RWPE2 (cell line): Measurements from ENCODE around the gene LLGL1.

Experiments
- ATAC-seq: fragments of 200-7000 bp; cut with Tn5 transposase; 3 replicates; pipeline ENCODE4 v1.9.1; 2021; ENCODE audit warnings: low read depth
- DNase-seq: peaks from one replicate; pipeline ENCODE4 v3.0.0-alpha.2; 2020; ENCODE audit warnings: low spot score
- H3K27ac ChIP-seq: fragments of 450-650 bp; 2 replicates; pipeline ENCODE4 v1.5.1; 2017; ENCODE audit warnings: mild to moderate bottlenecking; ENCODE audit not compliant: poor library complexity, severe bottlenecking
- H3K27me3 ChIP-seq: fragments of 250-450 bp; sonication (Bioruptor Pico); 2 replicates; pipeline ENCODE4 v1.5.1; 2021; ENCODE audit warnings: mild to moderate bottlenecking, moderate library complexity; ENCODE audit not compliant: insufficient read depth, poor library complexity, severe bottlenecking
- H3K36me3 ChIP-seq: fragments of 250-450 bp; sonication (Bioruptor Pico); 2 replicates; pipeline ENCODE4 v1.5.1; 2020; ENCODE audit warnings: low read depth, mild to moderate bottlenecking, moderate library complexity
- H3K4me1 ChIP-seq: fragments of 250-450 bp; sonication (Bioruptor Pico); 2 replicates; pipeline ENCODE4 v1.5.1; 2021; ENCODE audit warnings: mild to moderate bottlenecking, moderate library complexity; ENCODE audit not compliant: insufficient read depth, poor library complexity, severe bottlenecking
- H3K4me3 ChIP-seq: fragments of 250-450 bp; sonication (Bioruptor Pico); 2 replicates; pipeline ENCODE4 v1.5.1; 2021; ENCODE audit warnings: mild to moderate bottlenecking, moderate library complexity; ENCODE audit not compliant: severe bottlenecking
- H3K9me3 ChIP-seq: fragments of 250-450 bp; sonication (Bioruptor Pico); 2 replicates; pipeline ENCODE4 v1.5.1; 2021; ENCODE audit warnings: mild to moderate bottlenecking, moderate library complexity; ENCODE audit not compliant: severe bottlenecking
- CTCF ChIP-seq: fragments of 450-650 bp; IDR thresholded peaks from one replicate; pipeline ENCODE4 v1.5.1; 2017; ENCODE audit warnings: mild to moderate bottlenecking, moderate library complexity; ENCODE audit not compliant: poor library complexity, severe bottlenecking

LLGL1 gene

GRCh38 chr17:18291718-18292540, 66.5 kb downstream of the LLGL1 start:
- Histone ChIP-seq H3K36me3 (peaks cover 93% of the 10 kb centered on the region), H3K27ac (no peak overlapping the region), H3K4me3 (no peak overlapping the region), H3K4me1 (no peaks in the 10 kb centered on the region), H3K9me3 (no peaks in the 10 kb centered on the region), H3K27me3 (no peaks in the 10 kb centered on the region)
- ATAC-seq = no peak
- no peak for DNase-seq
- no peak for TF ChIP-seq CTCF
